ENCODE measurements around the gene C19orf47. TPM values are rescaled to one million over a fixed set of nuclear protein-coding genes. Genes with fewer than 3 reads are reported as not detected.

Gene C19orf47
- total RNA-seq, 4 donors from 2014 or later: 10.0 to 14.1 (median 11.7) TPM

DNA sequence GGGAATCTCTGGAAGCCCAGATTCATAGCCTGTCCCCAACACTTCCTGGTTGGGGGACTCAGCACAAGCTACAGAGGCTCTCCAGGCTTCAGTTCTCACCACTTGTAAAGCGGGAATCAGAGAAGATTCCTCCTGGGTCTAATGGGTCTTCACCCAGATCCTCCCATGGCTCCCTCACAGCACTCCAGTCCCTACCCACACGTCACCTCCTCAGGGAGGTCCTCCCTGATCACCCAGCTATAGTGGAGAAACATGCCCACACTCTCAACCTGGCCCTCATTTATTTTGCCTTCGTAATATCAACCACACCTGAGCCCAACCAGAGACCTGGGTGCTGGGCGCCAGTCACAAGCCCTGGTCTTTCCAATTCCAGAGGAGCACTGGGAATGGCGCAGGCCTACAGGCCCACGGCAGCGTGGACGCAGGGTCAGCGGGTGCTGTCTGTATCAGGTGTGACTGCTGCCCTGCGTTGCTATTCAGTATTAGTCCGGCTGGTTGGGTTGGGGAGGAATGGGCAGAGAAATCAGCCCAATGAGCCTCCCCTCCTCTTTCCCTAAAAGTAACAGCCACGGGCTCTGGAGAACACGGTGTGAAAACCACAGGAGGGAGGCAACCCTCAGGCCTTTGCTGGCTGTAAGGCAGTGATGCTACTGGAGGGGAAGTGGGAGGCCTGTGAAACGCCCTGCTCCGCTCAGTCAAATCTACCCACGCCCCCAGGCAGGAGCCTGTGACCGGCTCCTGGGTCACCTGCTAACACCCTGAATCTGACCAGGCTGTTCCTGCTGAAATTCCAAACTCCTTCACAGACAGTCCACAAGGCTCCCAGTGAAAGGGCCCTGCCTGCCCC, 68.2 kb downstream of the C19orf47 start:
- no peaks in the 10 kb centered on the region for H3K9me3 ChIP-seq
- no peaks in the 10 kb centered on the region for H3K27me3 ChIP-seq
- no peak for DNase-seq
- WGBS, 2 donors: 65 to 100% methylated on average over 3 to 9 of the region's 17 CpGs
- no peak for TF ChIP-seq POLR2A (IDR thresholded peaks at IDR 0.05)
- TF ChIP-seq, protein P1, sequence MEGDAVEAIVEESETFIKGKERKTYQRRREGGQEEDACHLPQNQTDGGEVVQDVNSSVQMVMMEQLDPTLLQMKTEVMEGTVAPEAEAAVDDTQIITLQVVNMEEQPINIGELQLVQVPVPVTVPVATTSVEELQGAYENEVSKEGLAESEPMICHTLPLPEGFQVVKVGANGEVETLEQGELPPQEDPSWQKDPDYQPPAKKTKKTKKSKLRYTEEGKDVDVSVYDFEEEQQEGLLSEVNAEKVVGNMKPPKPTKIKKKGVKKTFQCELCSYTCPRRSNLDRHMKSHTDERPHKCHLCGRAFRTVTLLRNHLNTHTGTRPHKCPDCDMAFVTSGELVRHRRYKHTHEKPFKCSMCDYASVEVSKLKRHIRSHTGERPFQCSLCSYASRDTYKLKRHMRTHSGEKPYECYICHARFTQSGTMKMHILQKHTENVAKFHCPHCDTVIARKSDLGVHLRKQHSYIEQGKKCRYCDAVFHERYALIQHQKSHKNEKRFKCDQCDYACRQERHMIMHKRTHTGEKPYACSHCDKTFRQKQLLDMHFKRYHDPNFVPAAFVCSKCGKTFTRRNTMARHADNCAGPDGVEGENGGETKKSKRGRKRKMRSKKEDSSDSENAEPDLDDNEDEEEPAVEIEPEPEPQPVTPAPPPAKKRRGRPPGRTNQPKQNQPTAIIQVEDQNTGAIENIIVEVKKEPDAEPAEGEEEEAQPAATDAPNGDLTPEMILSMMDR (IDR thresholded peaks at IDR 0.05): no peak
- H3K36me3 ChIP-seq: peaks cover 0 to 12% (median 0%) of the 10 kb centered on the region in 3 donors
- intact Hi-C loops (cut with DNase I): no loop called here
- H3K4me1 ChIP-seq: peaks cover 40 to 94% (median 69%) of the 10 kb centered on the region in 3 donors
- peak overlapping the region in 1 of 4 donors; percentile 15 for H3K4me3 ChIP-seq
- peak overlapping the region; percentile 61 to 78 (median 73) for H3K27ac ChIP-seq

DNA sequence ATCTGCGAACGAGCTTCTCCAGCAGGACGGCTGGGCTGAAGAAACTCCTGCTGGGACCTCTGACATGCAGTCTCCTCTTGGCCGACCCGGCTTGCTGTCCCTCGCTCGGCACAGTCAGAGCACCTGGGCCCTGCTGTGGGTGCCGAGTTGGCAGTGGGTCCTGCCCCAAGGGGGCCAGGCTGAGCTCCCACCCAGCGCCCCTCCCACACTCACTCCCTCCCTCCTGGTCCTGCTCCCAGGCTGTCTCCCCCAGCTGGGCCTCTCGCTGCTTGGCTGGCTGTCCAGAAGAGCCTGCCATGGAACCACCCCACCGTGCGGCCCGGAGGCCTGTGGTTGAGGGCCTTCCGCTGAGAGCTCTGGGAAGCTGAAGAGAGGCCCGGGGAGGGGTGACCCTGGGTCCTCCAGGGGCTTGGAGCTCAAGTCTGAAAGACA, 69.1 kb downstream of the C19orf47 start:
- WGBS, 2 donors: 26 to 30% methylated on average over 2 to 6 of the region's 15 CpGs
- intact Hi-C loops (cut with DNase I): no loop called here
- no peak for TF ChIP-seq POLR2A (IDR thresholded peaks at IDR 0.05)
- TF ChIP-seq, protein P1 (IDR thresholded peaks at IDR 0.05): no peak
- Histone ChIP-seq H3K4me1 (peaks cover 39 to 97% (median 75%) of the 10 kb centered on the region in 3 donors), H3K27me3 (no peaks in the 10 kb centered on the region), H3K9me3 (no peaks in the 10 kb centered on the region), H3K36me3 (peaks cover 0 to 12% (median 0%) of the 10 kb centered on the region in 3 donors), H3K27ac (peak overlapping the region; percentile 61 to 78 (median 66)), H3K4me3 (peak overlapping the region in 3 of 4 donors; percentile 18 to 40 (median 23))
- no peak for DNase-seq

DNA sequence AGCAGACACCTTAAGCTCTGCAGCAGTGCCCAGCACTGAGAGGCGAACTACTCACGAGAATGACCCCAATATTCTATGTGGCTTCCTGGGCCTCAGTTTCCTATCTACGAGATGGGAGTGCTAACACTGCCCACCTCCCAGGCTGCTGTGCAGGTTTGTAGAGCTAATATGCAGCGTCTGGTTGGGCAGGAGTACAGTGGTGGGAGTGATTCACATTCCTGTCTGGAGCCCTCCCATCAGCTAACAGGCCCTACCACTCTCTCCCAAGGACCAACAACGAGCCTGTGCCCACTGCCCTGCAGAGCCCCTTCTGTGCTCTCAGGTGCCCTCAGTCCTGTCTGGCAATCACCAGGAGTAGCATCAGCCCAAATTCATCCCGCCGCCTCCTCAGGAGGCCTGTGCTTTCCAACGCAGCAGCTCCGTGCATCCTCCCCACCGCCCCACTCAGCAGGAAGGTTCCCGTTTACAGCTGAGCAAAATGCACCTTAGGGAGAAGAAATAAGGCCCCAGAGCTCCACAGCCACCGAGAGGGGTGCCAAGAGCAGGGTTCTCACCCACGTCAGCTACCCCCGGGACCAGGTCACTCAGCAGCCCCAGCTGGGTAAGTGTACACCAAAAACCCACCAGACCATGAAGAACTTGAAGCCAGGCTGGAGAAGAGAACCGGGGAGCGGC, 69.7 kb downstream of the C19orf47 start:
- no peaks in the 10 kb centered on the region for H3K9me3 ChIP-seq
- intact Hi-C loops (cut with DNase I): no loop called here
- WGBS, 2 donors: 55 to 60% methylated on average over 6 to 10 of the region's 16 CpGs
- H3K4me1 ChIP-seq: peaks cover 33 to 97% (median 68%) of the 10 kb centered on the region in 3 donors
- peak overlapping the region; percentile 61 to 78 (median 66) for H3K27ac ChIP-seq
- H3K27me3 ChIP-seq: no peaks in the 10 kb centered on the region
- no peak for DNase-seq
- peak overlapping the region in 3 of 4 donors; percentile 18 to 40 (median 23) for H3K4me3 ChIP-seq
- TF ChIP-seq, protein P1 (IDR thresholded peaks at IDR 0.05): no peak
- TF ChIP-seq POLR2A (IDR thresholded peaks at IDR 0.05): no peak
- peaks cover 0 to 12% (median 0%) of the 10 kb centered on the region in 3 donors for H3K36me3 ChIP-seq

DNA sequence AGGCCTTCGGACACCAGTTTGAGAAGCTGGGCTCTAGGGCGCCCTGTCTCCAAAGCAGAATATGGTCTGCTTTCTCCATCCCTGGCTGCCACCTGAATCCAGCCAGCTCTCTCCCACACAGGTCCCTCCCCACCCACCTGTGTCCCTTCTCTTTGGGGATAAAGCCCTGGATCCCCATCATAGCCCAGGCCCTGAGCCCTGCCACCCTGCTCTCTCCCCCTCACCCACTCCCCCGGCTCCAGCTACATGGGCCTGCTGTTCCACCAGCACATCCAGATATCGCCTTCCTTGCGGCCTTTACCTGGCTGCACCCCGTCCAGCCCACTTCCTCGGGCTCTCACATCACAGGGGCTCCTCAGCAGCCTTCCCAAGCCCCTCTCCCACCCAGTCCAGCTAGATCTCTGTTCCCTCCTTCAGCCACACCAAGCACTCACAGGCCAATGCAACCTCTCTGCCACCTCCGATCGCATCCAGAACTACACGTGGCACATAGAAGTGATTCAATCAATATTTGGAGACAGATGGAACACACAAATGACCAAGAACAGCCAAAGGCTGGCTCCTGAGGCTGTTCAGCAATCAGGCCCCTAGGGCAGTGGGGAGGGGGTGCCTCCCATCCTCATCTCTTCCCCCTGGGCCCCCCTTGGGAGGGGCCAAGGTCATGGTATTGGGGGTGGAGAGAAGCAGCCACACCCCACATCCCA, 70.7 kb downstream of the C19orf47 start:
- Histone ChIP-seq H3K9me3 (no peaks in the 10 kb centered on the region), H3K4me3 (no peak overlapping the region), H3K36me3 (peaks cover 0 to 15% (median 0%) of the 10 kb centered on the region in 3 donors), H3K27me3 (no peaks in the 10 kb centered on the region), H3K27ac (no peak overlapping the region), H3K4me1 (peaks cover 24 to 90% (median 58%) of the 10 kb centered on the region in 3 donors)
- intact Hi-C loops (cut with DNase I): no loop called here
- no peak for TF ChIP-seq POLR2A (IDR thresholded peaks at IDR 0.05)
- TF ChIP-seq, protein P1 (IDR thresholded peaks at IDR 0.05): no peak
- WGBS, 2 donors: 80 to 85% methylated on average over 10 of the region's 10 CpGs
- no peak for DNase-seq

All from esophagus squamous epithelium (tissue), 5 donors.